GM18520 (cell line): Measurements from ENCODE around the gene WNT2B.

ENCODE experiments used
- ATAC-seq: cut with Tn5 transposase; IDR thresholded peaks from one replicate; pipeline ENCODE4 v1.9.1; 2021; ENCODE audit not compliant: unreplicated experiment

The WNT2B gene

GRCh38 chr1:112527266-112528010, 18.7 kb downstream of the WNT2B start:
- ATAC-seq = no peak

- ATAC-seq = no peak
Measured at GRCh38 chr1:112528076-112528475, 19.3 kb downstream of the WNT2B start.

- ATAC-seq = no peak
Measured at GRCh38 chr1:112529301-112529700, 20.5 kb downstream of the WNT2B start.

- no peak for ATAC-seq
Measured at GRCh38 chr1:112530832-112531231, 22.1 kb downstream of the WNT2B start.

GRCh38 chr1:112532064-112532463, 23.3 kb downstream of the WNT2B start:
- no peak for ATAC-seq

GRCh38 chr1:112533029-112533428, 24.3 kb downstream of the WNT2B start:
- ATAC-seq = no peak

GRCh38 chr1:112536561-112536960, 27.8 kb downstream of the WNT2B start:
- no peak for ATAC-seq

GRCh38 chr1:112537456-112537855, 28.7 kb downstream of the WNT2B start:
- ATAC-seq = no peak

GRCh38 chr1:112538883-112539282, 30.1 kb downstream of the WNT2B start:
- ATAC-seq = no peak

- no peak for ATAC-seq
Measured at GRCh38 chr1:112540226-112540794, 31.5 kb downstream of the WNT2B start.

- ATAC-seq = no peak
Measured at GRCh38 chr1:112541299-112541698, 32.5 kb downstream of the WNT2B start.

GRCh38 chr1:112542206-112542973, 33.6 kb downstream of the WNT2B start:
- no peak for ATAC-seq

- no peak for ATAC-seq
Measured at GRCh38 chr1:112544011-112544688, 35.4 kb downstream of the WNT2B start.

GRCh38 chr1:112544751-112545150, 36.0 kb downstream of the WNT2B start:
- no peak for ATAC-seq

- ATAC-seq = no peak
Measured at GRCh38 chr1:112546076-112546475, 37.3 kb downstream of the WNT2B start.

GRCh38 chr1:112548547-112548946, 39.8 kb downstream of the WNT2B start:
- ATAC-seq = no peak

GRCh38 chr1:112549590-112549989, 40.8 kb downstream of the WNT2B start:
- no peak for ATAC-seq

- no peak for ATAC-seq
Measured at GRCh38 chr1:112554411-112554810, 45.6 kb downstream of the WNT2B start.

- ATAC-seq = no peak
Measured at GRCh38 chr1:112557385-112557784, 48.6 kb downstream of the WNT2B start.

- ATAC-seq = no peak
Measured at GRCh38 chr1:112558634-112559033, 49.9 kb downstream of the WNT2B start.

- ATAC-seq = no peak
Measured at GRCh38 chr1:112563341-112563740, 54.6 kb downstream of the WNT2B start.
